GM18508 (cell line): ENCODE measurements around the gene ENPP1.
A peak's percentile ranks its signal among the peaks of the same experiment; 100 is the strongest.
"Not testable (repeated sequence)": the region's sequence is repeated elsewhere in the genome, so short reads cannot be mapped to it uniquely, and the experiment has no call there.

Experiments used
- ATAC-seq: cut with Tn5 transposase; IDR thresholded peaks from one replicate; pipeline ENCODE4 v1.9.1; 2021; ENCODE audit warnings: moderate number of reproducible peaks; ENCODE audit not compliant: insufficient read depth, unreplicated experiment

The ENPP1 gene

DNA sequence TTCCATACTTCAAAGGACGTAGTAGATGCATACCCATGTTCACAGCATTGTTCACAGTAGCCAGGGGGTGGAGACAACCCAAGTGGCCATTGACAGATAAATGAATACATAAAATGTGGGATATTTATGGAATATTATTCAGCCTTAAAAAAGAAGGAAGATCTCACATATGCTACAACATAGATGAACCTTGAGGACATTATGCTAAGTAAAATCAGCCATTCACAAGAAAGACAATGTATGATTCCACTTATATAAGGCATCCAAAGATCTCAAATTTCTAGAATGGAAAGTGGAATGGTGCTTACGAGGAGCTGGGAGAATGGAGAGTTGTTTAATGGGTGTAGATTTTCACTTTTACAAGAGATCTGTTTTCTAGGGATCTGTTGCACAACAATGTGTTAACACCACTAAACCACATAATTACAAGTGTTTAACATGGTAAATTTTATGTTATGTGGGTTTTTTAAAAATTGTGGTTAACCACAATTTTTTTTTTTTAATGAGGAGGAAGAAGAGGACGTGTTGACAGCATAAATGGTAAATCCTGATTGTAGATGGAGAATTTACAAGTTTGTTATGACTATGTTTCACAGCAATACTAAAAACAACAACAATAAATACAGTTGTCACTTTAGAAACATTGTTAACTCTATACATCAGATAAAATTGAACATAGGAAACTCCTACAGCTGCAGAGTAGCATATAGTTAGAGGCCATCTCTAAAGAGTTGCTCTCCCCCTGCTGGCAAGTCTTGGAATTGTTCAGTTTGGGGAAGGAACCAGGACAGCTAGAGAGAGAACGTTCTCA, 101.8 kb downstream of the ENPP1 start:
- peak; percentile 97 for ATAC-seq

DNA sequence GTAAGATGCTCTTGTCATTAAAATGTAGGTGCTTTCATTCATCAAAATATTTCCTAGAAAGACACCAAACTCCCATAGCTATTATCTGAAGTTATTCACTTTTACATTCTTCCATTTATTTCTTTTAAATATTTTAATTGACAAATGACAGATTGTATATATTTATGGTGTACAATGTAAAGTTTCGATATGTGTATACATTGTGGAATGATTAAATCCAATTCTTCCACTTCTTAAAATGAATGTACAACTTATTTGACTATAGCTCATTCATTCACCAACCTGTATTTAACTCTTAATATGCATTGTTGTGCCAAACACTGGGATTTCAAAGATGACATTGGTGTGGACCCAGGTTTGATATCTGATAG, 102.4 kb downstream of the ENPP1 start:
- no peak for ATAC-seq

DNA sequence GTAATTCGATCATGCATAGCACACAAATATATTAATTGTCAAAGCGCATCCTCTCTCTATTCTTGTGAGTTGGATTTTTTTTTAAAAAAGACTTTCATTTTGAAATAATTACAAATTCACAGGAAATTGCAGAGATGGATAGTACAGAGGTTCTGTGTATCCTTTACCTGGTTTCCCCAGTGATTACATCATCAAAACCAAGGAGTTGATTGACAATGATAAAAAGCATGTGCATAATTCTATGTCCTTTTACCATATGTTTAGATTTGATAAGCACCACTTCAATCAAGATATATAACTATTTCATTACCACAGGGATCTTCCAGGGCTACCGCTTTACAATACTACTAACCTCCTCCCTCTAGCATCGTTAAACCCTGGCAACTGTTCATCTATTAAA, 103.1 kb downstream of the ENPP1 start:
- no peak for ATAC-seq

DNA sequence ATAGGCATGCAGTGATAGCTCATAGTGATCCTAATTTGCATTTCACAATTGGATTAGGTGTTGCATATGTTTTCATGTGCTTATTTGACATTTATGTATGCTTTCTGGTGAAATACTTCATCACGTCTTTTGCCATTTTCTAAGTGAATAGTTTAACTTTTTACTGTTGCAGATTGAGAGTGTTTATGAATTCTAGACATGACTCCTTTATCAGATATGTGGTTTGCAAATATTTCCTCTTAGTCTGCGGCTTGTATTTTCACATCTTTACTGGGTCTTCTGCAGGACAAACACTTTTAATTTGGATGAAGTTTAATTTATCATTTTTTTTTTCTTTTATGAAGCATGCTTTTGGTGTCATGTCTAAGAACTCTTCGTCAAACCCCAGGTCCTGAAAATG, 104.1 kb downstream of the ENPP1 start:
- no peak for ATAC-seq

GRCh38 chr6:131914234-131914633, 106.4 kb downstream of the ENPP1 start:
- no peak for ATAC-seq

- no peak for ATAC-seq
These were observed 107.3 kb downstream of the ENPP1 start for GRCh38 chr6:131914967-131915751.

DNA sequence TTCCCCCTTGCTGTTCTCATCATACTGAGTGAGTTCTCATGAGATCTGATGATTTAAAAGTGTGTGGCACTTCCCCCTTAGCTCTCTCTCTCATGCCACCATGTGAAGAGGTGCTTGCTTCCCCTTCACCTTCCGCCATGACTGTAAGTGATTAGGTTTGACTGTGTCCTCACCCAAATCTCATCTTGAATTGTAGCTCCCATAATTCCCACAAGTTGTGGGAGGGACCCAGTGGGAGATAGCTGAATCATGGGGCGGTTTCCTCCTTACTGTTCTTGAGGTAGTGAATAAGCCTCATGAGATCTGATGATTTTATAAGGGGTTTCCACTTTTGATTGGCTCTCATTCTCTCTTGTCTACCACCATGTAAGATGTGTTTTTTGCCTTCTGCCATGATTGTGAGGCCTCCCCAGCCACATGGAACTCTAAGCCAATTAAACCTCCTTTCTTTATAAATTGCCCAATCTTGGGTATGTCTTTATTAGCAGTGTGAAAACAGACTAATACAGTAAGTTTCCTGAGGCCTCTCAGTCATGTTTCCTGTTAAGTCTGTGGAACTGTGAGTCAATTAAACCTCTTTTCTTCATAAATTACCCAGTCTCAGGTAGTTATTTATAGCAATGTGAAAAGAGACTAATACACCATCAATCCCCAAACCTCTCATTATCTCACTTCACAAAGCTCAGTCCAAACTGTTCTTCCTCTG, 108.4 kb downstream of the ENPP1 start:
- ATAC-seq, result not testable (repeated sequence)

- ATAC-seq, result no peak
These were observed 109.0 kb downstream of the ENPP1 start for GRCh38 chr6:131916847-131917246.

DNA sequence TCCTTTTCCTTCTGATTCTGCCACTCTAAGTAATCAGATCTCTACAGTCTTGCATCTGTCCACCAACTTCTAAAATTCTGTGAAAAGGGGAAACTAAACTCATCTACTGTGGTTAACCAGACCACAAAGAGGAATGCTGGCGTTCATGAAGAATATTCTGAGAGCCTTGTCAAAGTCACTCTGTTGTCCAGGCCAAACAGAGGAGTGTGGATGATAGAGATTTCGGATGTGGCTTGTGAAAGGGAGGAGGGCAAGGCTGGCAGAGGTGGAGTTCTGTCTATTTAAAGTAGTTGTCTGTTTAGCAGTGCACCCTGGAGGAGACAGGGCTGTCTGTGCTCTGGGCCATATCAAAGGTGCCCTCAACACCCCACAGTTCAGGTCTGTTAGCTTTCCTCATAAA, 109.5 kb downstream of the ENPP1 start:
- ATAC-seq, result no peak

DNA sequence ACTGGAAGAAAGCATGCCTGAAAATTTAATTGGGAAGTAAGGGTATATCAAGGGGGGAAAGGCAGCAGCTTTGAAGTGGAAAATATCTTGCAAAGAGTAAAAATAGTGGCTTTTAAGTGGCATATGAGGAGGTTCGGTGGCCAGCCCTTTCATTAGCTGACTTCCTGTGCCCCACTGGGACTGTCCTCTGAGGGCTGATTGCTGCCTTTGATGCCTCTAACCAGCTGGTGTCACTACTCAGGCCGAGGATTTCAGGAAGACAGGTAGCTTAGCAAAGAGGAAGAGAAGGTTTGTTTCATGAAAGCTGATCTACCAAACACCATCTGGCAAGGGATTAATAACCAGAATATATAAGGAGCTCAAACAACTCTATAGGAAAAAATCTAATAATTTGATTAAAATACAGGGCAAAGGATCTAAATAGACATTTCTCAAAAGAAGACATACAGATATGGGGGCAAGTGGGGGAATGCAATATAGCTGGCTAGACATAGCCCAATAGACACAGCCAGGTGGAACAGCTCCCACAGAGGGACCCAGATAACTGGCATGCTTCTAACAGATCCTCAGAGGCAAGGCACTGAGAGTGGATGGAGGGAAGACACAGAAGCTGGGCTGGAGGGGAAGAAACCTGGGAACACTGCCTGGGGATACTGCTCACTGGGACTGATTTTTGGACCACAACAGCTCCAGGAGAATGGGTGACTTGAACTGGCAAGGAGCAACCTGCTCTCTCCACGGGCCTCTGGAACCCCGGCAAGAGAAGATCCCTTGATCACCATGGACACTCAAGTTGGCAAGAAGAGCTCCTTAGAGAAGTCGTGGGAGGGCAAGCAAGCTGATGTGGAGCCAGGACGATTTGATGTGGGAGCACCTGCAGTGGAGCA, 110.2 kb downstream of the ENPP1 start:
- no peak for ATAC-seq

DNA sequence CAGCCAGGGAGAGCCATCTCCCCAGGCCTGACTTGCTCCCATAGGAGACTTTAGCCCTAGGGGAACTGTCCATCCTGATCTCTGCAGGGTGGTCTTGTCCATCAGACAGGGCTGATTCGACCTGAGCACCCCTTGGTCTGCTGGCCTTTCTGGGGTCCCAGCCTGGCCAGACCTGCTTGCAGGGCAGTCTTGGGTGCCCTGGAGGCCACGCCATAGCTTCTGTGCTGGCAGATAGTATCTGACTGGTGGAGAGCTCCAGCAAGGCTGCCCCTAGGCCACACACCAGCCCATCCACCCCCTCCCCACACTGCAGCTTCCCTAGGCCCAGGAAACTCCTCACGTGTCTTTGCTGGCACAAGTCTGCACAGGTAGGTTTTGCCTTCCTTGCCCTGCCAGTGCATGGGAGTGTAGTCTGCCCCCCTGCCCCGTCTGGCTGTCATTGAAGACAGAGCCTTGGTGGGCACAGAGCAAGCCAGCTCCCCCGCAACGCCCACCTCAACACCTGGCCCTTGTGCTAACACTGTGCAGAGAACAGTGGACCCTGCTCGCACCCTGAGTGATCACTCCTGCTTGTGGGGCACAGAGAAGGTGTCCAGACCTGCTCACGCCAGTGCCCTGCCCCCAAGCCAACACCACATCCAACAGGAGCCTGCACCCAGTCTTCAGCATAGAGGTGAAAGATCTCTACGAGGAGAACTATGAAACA, 111.0 kb downstream of the ENPP1 start:
- ATAC-seq, result no peak

DNA sequence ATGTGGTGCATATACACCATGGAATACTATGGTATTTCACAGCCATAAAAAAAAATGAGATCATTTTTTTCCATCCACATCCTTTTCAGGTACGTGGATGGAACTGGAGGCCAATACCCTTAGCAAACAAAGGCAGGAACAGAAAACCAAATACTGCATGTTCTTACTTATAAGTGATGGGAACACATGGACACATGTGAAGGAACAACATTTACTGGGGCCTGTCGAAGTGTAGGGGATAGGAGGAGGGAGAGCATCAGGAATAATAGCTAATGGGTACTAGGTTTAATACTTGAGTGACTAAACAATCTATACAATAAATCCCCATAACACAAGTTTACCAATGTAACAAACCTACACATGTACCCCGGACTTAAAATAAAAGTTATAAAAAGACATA, 112.8 kb downstream of the ENPP1 start:
- ATAC-seq, result no peak

- no peak for ATAC-seq
These were observed 115.5 kb downstream of the ENPP1 start for GRCh38 chr6:131923356-131923755.

DNA sequence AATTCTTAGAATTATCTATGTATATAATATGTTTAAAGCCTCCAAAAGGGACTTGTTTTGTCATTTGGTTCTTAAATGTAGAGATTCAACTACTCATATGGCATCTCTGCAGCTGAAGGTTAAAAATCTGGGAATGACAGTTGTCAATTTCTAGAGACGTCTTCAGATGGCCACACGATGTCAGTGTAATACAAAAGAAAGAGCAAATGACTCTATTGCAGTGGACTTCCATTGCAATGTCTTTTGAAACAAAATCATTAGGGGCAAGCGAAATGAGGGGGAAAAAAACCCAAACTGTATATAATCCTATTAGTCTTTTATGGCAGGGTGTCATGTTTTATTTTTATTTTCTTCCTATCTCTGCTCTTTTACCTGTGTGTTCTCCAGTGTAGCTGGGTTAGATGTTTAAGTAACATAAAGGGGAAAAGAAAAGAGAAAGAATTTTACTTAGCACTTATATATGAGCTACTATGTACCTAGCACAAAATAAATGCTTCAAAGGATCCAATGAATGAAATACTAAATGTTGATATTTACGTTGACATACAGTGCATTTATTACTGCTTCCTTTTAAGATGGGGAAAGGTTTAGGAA, 117.2 kb downstream of the ENPP1 start:
- no peak for ATAC-seq

GRCh38 chr6:131929264-131929663, 121.4 kb downstream of the ENPP1 start:
- no peak for ATAC-seq

- ATAC-seq, result no peak
These were observed 122.2 kb downstream of the ENPP1 start for GRCh38 chr6:131929976-131930375.

DNA sequence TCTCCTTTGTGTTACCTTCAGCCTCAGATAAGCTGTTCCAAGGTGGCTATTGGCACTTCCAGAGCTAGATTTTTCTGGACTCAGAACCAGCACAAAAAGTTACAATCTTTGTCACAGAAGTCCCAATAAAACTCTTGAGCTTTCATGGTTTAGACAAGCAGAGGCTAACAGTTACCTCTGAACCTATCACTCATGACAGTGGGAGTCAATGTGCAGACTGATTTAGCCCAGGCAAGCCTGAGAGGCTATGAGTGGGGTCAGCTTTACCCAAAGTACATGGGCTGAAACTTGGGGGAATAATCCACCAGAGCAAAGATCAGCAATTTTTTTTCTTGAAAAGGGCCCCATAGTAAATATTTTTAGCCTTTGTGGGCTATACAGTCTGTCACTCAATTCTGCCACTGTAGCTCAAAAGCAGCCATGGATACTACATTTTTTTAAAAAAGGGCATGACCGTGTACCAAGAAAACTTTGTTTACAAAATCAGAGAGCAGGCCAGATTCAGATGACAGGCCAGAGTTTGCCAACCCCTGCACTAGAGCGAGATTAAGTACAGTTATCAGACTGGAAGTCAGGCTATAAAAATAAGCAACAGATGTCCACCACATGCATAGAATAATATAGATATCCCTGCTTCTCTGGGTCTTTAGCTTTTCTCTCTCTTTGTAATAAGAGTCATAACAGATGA, 123.4 kb downstream of the ENPP1 start:
- ATAC-seq, result no peak

GRCh38 chr6:131936156-131936555, 128.3 kb downstream of the ENPP1 start:
- no peak for ATAC-seq

GRCh38 chr6:131937226-131937625, 129.4 kb downstream of the ENPP1 start:
- no peak for ATAC-seq
